Lung (tissue), 12 donors: Measurements from ENCODE around the gene CIDEB. TPM values are rescaled to one million over a fixed set of nuclear protein-coding genes. Genes with fewer than 3 reads are reported as not detected.

Source experiments
- ATAC-seq: fragments of 200-7000 bp; cut with Tn5 transposase; one replicate; pipeline ENCODE4 v1.9.1; 2020; ENCODE audit warnings: moderate number of reproducible peaks; ENCODE audit not compliant: insufficient read depth, low FRiP score
- DNase-seq, 3 donors: peaks; one replicate each; pipeline ENCODE4 v3.0.0-alpha.2; 2013 to 2017
- H3K27ac ChIP-seq, 2 donors: one replicate each; pipeline ENCODE4 v1.5.1; 2013; ENCODE audit warnings: mild to moderate bottlenecking in 2 of 2, moderate library complexity in 2 of 2, control low read depth in 1 of 2, inconsistent platforms in 1 of 2, low read depth in 1 of 2, low read length in 1 of 2
- H3K27me3 ChIP-seq, 3 donors: one replicate each; pipeline ENCODE4 v1.5.1; 2013; ENCODE audit warnings: low read length in 2 of 3; ENCODE audit not compliant: control insufficient read depth in 3 of 3, insufficient read depth in 3 of 3
- H3K36me3 ChIP-seq, 4 donors: one replicate each; pipeline ENCODE4 v1.5.1; 2013; ENCODE audit warnings: low read length in 4 of 4, mild to moderate bottlenecking in 1 of 4, moderate library complexity in 1 of 4; ENCODE audit not compliant: control insufficient read depth in 4 of 4, insufficient read depth in 4 of 4
- H3K4me1 ChIP-seq, 5 donors: one replicate each; pipeline ENCODE4 v1.5.1; 2013; ENCODE audit warnings: low read length in 5 of 5, mild to moderate bottlenecking in 2 of 5, moderate library complexity in 1 of 5; ENCODE audit not compliant: control insufficient read depth in 5 of 5, insufficient read depth in 5 of 5
- H3K4me3 ChIP-seq: one replicate; pipeline ENCODE4 v1.5.1; 2013; ENCODE audit warnings: mild to moderate bottlenecking, control low read depth, moderate library complexity
- H3K9ac ChIP-seq, 2 donors: one replicate each; pipeline ENCODE4 v1.5.1; 2013; ENCODE audit warnings: low read length in 2 of 2, control low read depth in 1 of 2; ENCODE audit not compliant: insufficient read depth in 1 of 2
- H3K9me3 ChIP-seq, 4 donors: one replicate each; pipeline ENCODE4 v1.5.1; 2013; ENCODE audit warnings: low read length in 3 of 4, mild to moderate bottlenecking in 1 of 4, moderate library complexity in 1 of 4; ENCODE audit not compliant: control insufficient read depth in 4 of 4, insufficient read depth in 3 of 4
- CTCF ChIP-seq: IDR thresholded peaks from 2 replicates; pipeline ENCODE4 v1.5.1; 2012; ENCODE audit warnings: mild to moderate bottlenecking; ENCODE audit errors: control extremely low read depth, extremely low read depth
- WGBS, 2 donors: extraction: QIAGEN DNeasy Blood & Tissue Kit; methylation state at CpG; one replicate each; pipeline ENCODE4 v1.1.7; 2013; 5-methylcytosine and 5-hydroxymethylcytosine counted together
- polyA plus RNA-seq, 2 donors: library from polyadenylated mRNA; stranded (reverse); fragments of 200-250 nt; gene quantifications; one replicate each; pipeline ENCODE4 v1.2.1, GENCODE V29; 2013
- total RNA-seq, 2 donors: library from RNA; depleted of rRNA in 1 of 2; stranded (reverse); fragments of >200 nt in 1 of 2; gene quantifications; one replicate each; pipeline ENCODE4 v1.2.1, GENCODE V29; 2014 to 2021
- donor health status: control.
- donor health status: control.
- donor health status: Bipolar disorder and iron deficiency.
- donor health status: healthy.
- donor health status: DM: yes; HTN: yes; CAD: no.

Gene CIDEB
- total and polyA plus RNA-seq, 4 donors, result 8.3 to 19.7 (median 14.2) TPM

GRCh38 chr14:24322672-24323071 is 14.9 kb upstream of the CIDEB start:
- TF ChIP-seq CTCF, result no peak
- Histone ChIP-seq H3K36me3 (peaks cover 0 to 1% (median 0%) of the 10 kb centered on the region in 4 donors), H3K9ac (no peak overlapping the region), H3K27ac (no peak overlapping the region), H3K4me3 (no peak overlapping the region), H3K27me3 (peaks cover 0 to 19% (median 11%) of the 10 kb centered on the region in 3 donors), H3K9me3 (no peaks in the 10 kb centered on the region), H3K4me1 (peaks cover 0 to 7% (median 0%) of the 10 kb centered on the region in 5 donors)
- DNase-seq (no peak), ATAC-seq (no peak)
- 82 to 90% methylated on average over 10 of the region's 10 CpGs for WGBS, 2 donors

- Histone ChIP-seq H3K9me3 (no peaks in the 10 kb centered on the region), H3K27me3 (peaks cover 0 to 31% (median 23%) of the 10 kb centered on the region in 3 donors), H3K36me3 (peaks cover 0 to 1% (median 0%) of the 10 kb centered on the region in 4 donors), H3K4me1 (peaks cover 0 to 9% (median 5%) of the 10 kb centered on the region in 5 donors), H3K9ac (no peak overlapping the region), H3K4me3 (no peak overlapping the region), H3K27ac (no peak overlapping the region)
- ATAC-seq (no peak), DNase-seq (no peak)
- 91 to 94% methylated on average over 14 of the region's 14 CpGs for WGBS, 2 donors
- no peak for TF ChIP-seq CTCF
Measured at GRCh38 chr14:24321212-24321975, 13.6 kb upstream of the CIDEB start.

GRCh38 chr14:24317141-24317928 is 9.6 kb upstream of the CIDEB start:
- ATAC-seq (no peak), DNase-seq (no peak)
- peaks cover 0 to 36% (median 23%) of the 10 kb centered on the region in 3 donors for H3K27me3 ChIP-seq
- H3K4me1 ChIP-seq, result peaks cover 0 to 33% (median 5%) of the 10 kb centered on the region in 5 donors
- no peak overlapping the region for H3K9ac ChIP-seq
- no peak overlapping the region for H3K4me3 ChIP-seq
- no peaks in the 10 kb centered on the region for H3K36me3 ChIP-seq
- WGBS, 2 donors, result 86 to 88% methylated on average over 3 of the region's 3 CpGs
- H3K27ac ChIP-seq, result no peak overlapping the region
- H3K9me3 ChIP-seq, result no peaks in the 10 kb centered on the region
- no peak for TF ChIP-seq CTCF
